GM11168 (cell line): ENCODE measurements around the gene PDLIM4.

Experiments
- in situ Hi-C: fragments of 300-500 bp; cut with MboI; formaldehyde crosslinking; loops from one replicate; pipeline ENCODE4 v1.12.0; 2022; ENCODE audit warnings: low sequenced_read_pairs; ENCODE audit not compliant: unreplicated experiment

Gene PDLIM4

GRCh38 chr5:132264546-132265335, 7.2 kb downstream of the PDLIM4 start:
- in situ Hi-C loops: loop anchor here (25.0 kb wide), 1 partner anchor 248 kb away; no protein-coding TSS in a partner anchor

- in situ Hi-C loops: loop anchor here (25.0 kb wide), 1 partner anchor 247 kb away; no protein-coding TSS in a partner anchor
Observed at GRCh38 chr5:132265336-132266030, 8.0 kb downstream of the PDLIM4 start.

GRCh38 chr5:132266031-132266835, 8.7 kb downstream of the PDLIM4 start:
- in situ Hi-C loops: loop anchor here (25.0 kb wide), 1 partner anchor 246 kb away; no protein-coding TSS in a partner anchor

- in situ Hi-C loops: loop anchor here (25.0 kb wide), 1 partner anchor 246 kb away; no protein-coding TSS in a partner anchor
Observed at GRCh38 chr5:132266836-132267160, 9.3 kb downstream of the PDLIM4 start.

GRCh38 chr5:132267166-132267739, 9.8 kb downstream of the PDLIM4 start:
- in situ Hi-C loops: loop anchor here (25.0 kb wide), 1 partner anchor 245 kb away; no protein-coding TSS in a partner anchor

- in situ Hi-C loops: loop anchor here (25.0 kb wide), 1 partner anchor 244 kb away; no protein-coding TSS in a partner anchor
Observed at GRCh38 chr5:132267931-132268768, 10.7 kb downstream of the PDLIM4 start.

GRCh38 chr5:132268769-132269551, 11.5 kb downstream of the PDLIM4 start:
- in situ Hi-C loops: loop anchor here (25.0 kb wide), 1 partner anchor 243 kb away; no protein-coding TSS in a partner anchor

GRCh38 chr5:132269635-132270334, 12.3 kb downstream of the PDLIM4 start:
- in situ Hi-C loops: loop anchor here (25.0 kb wide), 1 partner anchor 243 kb away; no protein-coding TSS in a partner anchor

- in situ Hi-C loops: loop anchor here (25.0 kb wide), 1 partner anchor 242 kb away; no protein-coding TSS in a partner anchor
Observed at GRCh38 chr5:132270335-132270665, 12.8 kb downstream of the PDLIM4 start.

- in situ Hi-C loops: loop anchor here (25.0 kb wide), 1 partner anchor 242 kb away; no protein-coding TSS in a partner anchor
Observed at GRCh38 chr5:132270706-132271105, 13.2 kb downstream of the PDLIM4 start.

GRCh38 chr5:132271251-132272246, 14.1 kb downstream of the PDLIM4 start:
- in situ Hi-C loops: loop anchor here (25.0 kb wide), 1 partner anchor 241 kb away; no protein-coding TSS in a partner anchor

- in situ Hi-C loops: loop anchor here (25.0 kb wide), 1 partner anchor 240 kb away; no protein-coding TSS in a partner anchor
Observed at GRCh38 chr5:132272311-132273210, 15.1 kb downstream of the PDLIM4 start.

GRCh38 chr5:132273631-132274030, 16.1 kb downstream of the PDLIM4 start:
- in situ Hi-C loops: loop anchor here (25.0 kb wide), 1 partner anchor 239 kb away; no protein-coding TSS in a partner anchor

- in situ Hi-C loops: loop anchor here (25.0 kb wide), 1 partner anchor 238 kb away; no protein-coding TSS in a partner anchor
Observed at GRCh38 chr5:132274050-132274792, 16.7 kb downstream of the PDLIM4 start.
